GM12878 (cell line): ENCODE results near the gene PRDM12. TPM values are rescaled to one million over a fixed set of nuclear protein-coding genes. Genes with fewer than 3 reads are reported as not detected.

Experiments used
- ATAC-seq: fragments of 200-7000 bp; cut with Tn5 transposase; 3 replicates; pipeline ENCODE4 v1.9.1; 2020; ENCODE audit warnings: mild to moderate bottlenecking, moderate library complexity
- BruUV-seq: library from RNA; stranded (reverse); fragments of 400-500 nt; replicated peaks from 2 replicates; lab custom pipeline; 2021; lab: Mats Ljungman, UMichigan
- CTCF ChIA-PET: fragments of 300-600 bp; sonication (Branson Sonifier 250); formaldehyde crosslinking; extraction: SDS; loops from one replicate; lab custom pipeline; 2021; ENCODE audit warnings: inconsistent platforms; lab: Yijun Ruan, JAX
- POLR2A ChIA-PET: fragments of 350-600 bp; formaldehyde crosslinking; extraction: SDS; loops from one replicate; lab custom pipeline; 2021; ENCODE audit warnings: inconsistent platforms; lab: Charles Lee
- RAD21 ChIA-PET: fragments of 300-600 bp; sonication (Branson Sonifier 250); formaldehyde crosslinking; loops from one replicate; lab custom pipeline; 2023; ENCODE audit warnings: antibody characterized with exemption; ENCODE audit not compliant: unreplicated experiment; lab: Charles Lee
- SMC1A ChIA-PET: fragments of 300-600 bp; sonication (Branson Sonifier 250); formaldehyde crosslinking; loops from one replicate; lab custom pipeline; 2023; ENCODE audit not compliant: unreplicated experiment, uncharacterized antibody; lab: Charles Lee
- DNase-seq: peaks from one replicate; pipeline ENCODE4 v3.0.0-alpha.2; 2011; ENCODE audit warnings: low read depth, low spot score
- FAIRE-seq: peaks from 3 replicates; lab custom pipeline; 2011; peaks lifted over from hg19 to GRCh38; lab: Jason Lieb, UNC
- H2AFZ ChIP-seq: 2 replicates; pipeline ENCODE4 v1.6.0; 2011; ENCODE audit warnings: low read depth, low read length, control low read depth; ENCODE audit not compliant: control insufficient read depth
- H3K27ac ChIP-seq: 2 replicates; pipeline ENCODE4 v1.5.1; 2011; ENCODE audit warnings: control low read depth; ENCODE audit not compliant: control insufficient read depth, insufficient read depth
- H3K27me3 ChIP-seq, 2 experiments: replicated peaks in 1 of 2; 2 replicates each; pipeline versions ENCODE4 v1.6.0 to v1.6.1; 2011; ENCODE audit warnings: low read length in 1 of 2; ENCODE audit not compliant: control insufficient read depth in 2 of 2, insufficient read depth in 2 of 2
- H3K36me3 ChIP-seq, 2 experiments: 2 replicates each; pipeline ENCODE4 v1.5.1; 2011; ENCODE audit warnings: low read length in 1 of 2; ENCODE audit not compliant: control insufficient read depth in 2 of 2, insufficient read depth in 2 of 2
- H3K4me1 ChIP-seq: 2 replicates; pipeline ENCODE4 v1.6.1; 2011; ENCODE audit warnings: mild to moderate bottlenecking, low read length, moderate library complexity, mixed read lengths; ENCODE audit not compliant: control insufficient read depth, insufficient read depth
- H3K4me2 ChIP-seq: 2 replicates; pipeline ENCODE4 v1.6.0; 2011; ENCODE audit warnings: control low read depth; ENCODE audit not compliant: control insufficient read depth, insufficient read depth
- H3K4me3 ChIP-seq: fragments of 200-600 bp; sonication (generic); 2 replicates; pipeline ENCODE4 v1.5.1; 2016
- H3K79me2 ChIP-seq: 2 replicates; pipeline ENCODE4 v1.6.0; 2011; ENCODE audit warnings: low read length; ENCODE audit not compliant: control insufficient read depth, insufficient read depth
- H3K9ac ChIP-seq: 2 replicates; pipeline ENCODE4 v1.8.0; 2011; ENCODE audit warnings: low read length, control low read depth, mixed read lengths; ENCODE audit not compliant: control insufficient read depth, insufficient read depth
- H3K9me3 ChIP-seq: replicated peaks from 3 replicates; pipeline ENCODE4 v1.5.1; 2011; ENCODE audit warnings: mild to moderate bottlenecking, low read length; ENCODE audit not compliant: control insufficient read depth, insufficient read depth
- H4K20me1 ChIP-seq: 2 replicates; pipeline ENCODE4 v1.6.0; 2011; ENCODE audit not compliant: control insufficient read depth, insufficient read depth
- BRCA1 ChIP-seq: IDR thresholded peaks from 2 replicates; pipeline ENCODE4 v1.6.1; 2011; ENCODE audit warnings: low read depth, low read length, improper control_type of control experiment
- CBFB ChIP-seq: IDR thresholded peaks from 2 replicates; pipeline ENCODE4 v1.6.1; 2016; ENCODE audit warnings: antibody characterized with exemption, low read depth
- CTCF ChIP-seq, 3 experiments: IDR thresholded peaks in 2 of 3; conservative IDR thresholded peaks in 1 of 3; 2 replicates each; pipeline ENCODE4 v1.5.1; 2011; ENCODE audit warnings: low read depth in 3 of 3, low read length in 3 of 3, mild to moderate bottlenecking in 3 of 3, control low read depth in 2 of 3, moderate library complexity in 2 of 3, inconsistent platforms in 1 of 3, mixed read lengths in 1 of 3; ENCODE audit not compliant: control insufficient read depth in 2 of 3, insufficient read depth in 1 of 3; ENCODE audit errors: extremely low read depth in 1 of 3
- E2F8 ChIP-seq: fragments of 450-650 bp; IDR thresholded peaks from 2 replicates; pipeline ENCODE4 v1.6.1; 2018; ENCODE audit warnings: mild to moderate bottlenecking, low read depth, moderate library complexity; ENCODE audit not compliant: partially characterized antibody
- IKZF1 ChIP-seq: fragments of 450-650 bp; conservative IDR thresholded peaks from 2 replicates; pipeline ENCODE4 v1.6.1; 2017; ENCODE audit warnings: antibody characterized with exemption, mild to moderate bottlenecking
- KLF5 ChIP-seq: fragments of 450-650 bp; IDR thresholded peaks from 2 replicates; pipeline ENCODE4 v1.6.1; 2014; ENCODE audit warnings: mild to moderate bottlenecking; ENCODE audit not compliant: partially characterized antibody
- PAX8 ChIP-seq: fragments of 450-650 bp; IDR thresholded peaks from 2 replicates; pipeline ENCODE4 v1.6.1; 2017; ENCODE audit warnings: mild to moderate bottlenecking, moderate library complexity
- SRF ChIP-seq, 2 experiments: IDR thresholded peaks; 2 replicates each; pipeline ENCODE4 v1.6.1; 2011; ENCODE audit warnings: low read depth in 2 of 2, low read length in 2 of 2, mild to moderate bottlenecking in 1 of 2, moderate library complexity in 1 of 2
- WGBS: methylation state at CpG from one replicate; pipeline ENCODE4 v1.1.6; 2016; ENCODE audit warnings: low lambda C conversion rate; ENCODE audit not compliant: insufficient replicate concordance, insufficient coverage; ENCODE audit errors: missing lambda C conversion rate; 5-methylcytosine and 5-hydroxymethylcytosine counted together
- in situ Hi-C: fragments of 300-500 bp; cut with MboI; formaldehyde crosslinking; loops from 9 replicates; pipeline ENCODE4 v1.14.3; 2018; ENCODE audit warnings: mixed read lengths
- intact Hi-C: fragments of 100-400 bp; cut with micrococcal nuclease; formaldehyde crosslinking; loops from one replicate; pipeline ENCODE4 v1.14.2; 2022; ENCODE audit not compliant: unreplicated experiment
- polyA plus RNA-seq, 11 experiments: library from polyadenylated mRNA; depleted of rRNA in 4 of 11; unstranded in 6 of 11; stranded (reverse) in 5 of 11; fragments of >200 nt; fragmentation: Nextera tagmentation in 4 of 11; fragmentation: Illumina TruSeq in 1 of 11; extraction: Ambion mirVana in 4 of 11; extraction: Trizol in 1 of 11; gene quantifications; 1 replicate in 1 of 11; 2 replicates in 10 of 11; pipeline versions ENCODE4 v1.2.1 to v1.2.3, GENCODE V29; 2011 to 2016; ENCODE audit warnings: inconsistent platforms in 2 of 11, missing spikeins in 2 of 11, low read depth in 1 of 11
- total RNA-seq, 4 experiments: library from RNA; depleted of rRNA in 3 of 4; stranded (reverse); fragments of >200 nt in 3 of 4; fragmentation: Illumina TruSeq in 1 of 4; extraction: Trizol in 1 of 4; gene quantifications; 2 replicates each; pipeline versions ENCODE4 v1.2.1 to v1.2.3, GENCODE V29; 2013 to 2021
- TF ChIP-seq, protein P1 (sequence below): fragments of 450-650 bp; IDR thresholded peaks from 2 replicates; pipeline ENCODE4 v1.6.1; 2016; ENCODE audit warnings: mild to moderate bottlenecking
- TF ChIP-seq, protein P2 (sequence below): fragments of 450-650 bp; IDR thresholded peaks from 2 replicates; pipeline ENCODE4 v1.6.1; 2014; ENCODE audit warnings: mild to moderate bottlenecking

The PRDM12 gene
- total and polyA plus RNA-seq, 10 of the 15 experiments (the other 5 are each of a cell fraction or from before 2014, with no cell fraction given): not detected

DNA sequence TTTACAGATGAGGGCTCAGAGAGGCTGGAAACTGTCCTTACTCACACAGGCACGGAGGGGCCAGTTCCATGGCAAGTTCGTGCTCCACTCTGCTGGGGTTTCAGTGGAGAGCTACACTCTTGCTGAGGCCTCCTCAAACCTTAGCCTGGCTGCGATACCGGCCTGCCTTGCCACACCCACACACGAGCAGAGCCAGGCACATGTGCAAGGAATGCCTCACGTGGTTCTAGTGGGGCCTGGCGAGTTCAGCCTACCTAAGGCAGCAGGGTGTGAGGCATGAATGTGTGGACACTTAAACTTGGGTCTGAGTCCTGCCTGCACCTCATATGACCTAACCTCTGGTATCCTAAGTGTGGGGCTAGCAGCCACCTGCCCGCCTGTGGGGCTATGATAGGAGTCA, 21.5 kb upstream of the PRDM12 start:
- 54% methylated on average over 7 of the region's 8 CpGs for WGBS
- Histone ChIP-seq H3K79me2 (no peaks in the 10 kb centered on the region), H3K27ac (no peak overlapping the region), H2AFZ (no peak overlapping the region), H3K4me2 (no peak overlapping the region), H3K4me1 (no peaks in the 10 kb centered on the region), H3K9me3 (no peaks in the 10 kb centered on the region), H3K27me3 (no peaks in the 10 kb centered on the region), H3K9ac (no peak overlapping the region), H3K36me3 (peaks cover 0 to 2% of the 10 kb centered on the region in 2 experiments; a peak in 2 of 4 replicates), H3K4me3 (no peak overlapping the region), H4K20me1 (no peaks in the 10 kb centered on the region)
- FAIRE-seq (no peak), ATAC-seq (no peak), DNase-seq (no peak)
- no peak for TF ChIP-seq CTCF (IDR thresholded peaks at IDR 0.05 in 2 of 3, conservative IDR thresholded peaks at IDR 0.05 in 1 of 3; ENCODE audit: control insufficient read depth in 2 of 3, extremely low read depth in 1 of 3, insufficient read depth in 1 of 3, low read depth in 3 of 3, low read length in 3 of 3)
- RAD21 ChIA-PET: no interaction called here
- in situ Hi-C loops: no loop called here
- intact Hi-C loops: no loop called here
- SMC1A ChIA-PET: no interaction called here
- POLR2A ChIA-PET: no interaction called here
- CTCF ChIA-PET: no interaction called here
- BruUV-seq: no TSS peak

GRCh38 chr9:130651221-130651620, 13.2 kb upstream of the PRDM12 start:
- Histone ChIP-seq H3K27ac (no peak overlapping the region), H3K9ac (no peak overlapping the region), H3K4me1 (no peaks in the 10 kb centered on the region), H3K4me3 (no peak overlapping the region), H3K79me2 (no peaks in the 10 kb centered on the region), H2AFZ (no peak overlapping the region), H3K36me3 (no peaks in the 10 kb centered on the region), H3K9me3 (no peaks in the 10 kb centered on the region), H4K20me1 (no peaks in the 10 kb centered on the region), H3K4me2 (no peak overlapping the region), H3K27me3 (peaks cover 0 to 2% of the 10 kb centered on the region in 2 experiments; a peak in 2 of 4 replicates)
- DNase-seq: no peak
- no TSS peak for BruUV-seq
- intact Hi-C loops: no loop called here
- ChIA-PET SMC1A (no interaction called here), POLR2A (no interaction called here), CTCF (no interaction called here), RAD21 (no interaction called here)
- WGBS: 37% methylated on average over 15 of the region's 15 CpGs
- no peak for FAIRE-seq
- no peak for ATAC-seq
- in situ Hi-C loops: no loop called here
- TF ChIP-seq, protein P1, sequence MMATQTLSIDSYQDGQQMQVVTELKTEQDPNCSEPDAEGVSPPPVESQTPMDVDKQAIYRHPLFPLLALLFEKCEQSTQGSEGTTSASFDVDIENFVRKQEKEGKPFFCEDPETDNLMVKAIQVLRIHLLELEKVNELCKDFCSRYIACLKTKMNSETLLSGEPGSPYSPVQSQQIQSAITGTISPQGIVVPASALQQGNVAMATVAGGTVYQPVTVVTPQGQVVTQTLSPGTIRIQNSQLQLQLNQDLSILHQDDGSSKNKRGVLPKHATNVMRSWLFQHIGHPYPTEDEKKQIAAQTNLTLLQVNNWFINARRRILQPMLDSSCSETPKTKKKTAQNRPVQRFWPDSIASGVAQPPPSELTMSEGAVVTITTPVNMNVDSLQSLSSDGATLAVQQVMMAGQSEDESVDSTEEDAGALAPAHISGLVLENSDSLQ: no peak
- TF ChIP-seq E2F8 (no peak), PAX8 (no peak), SRF (IDR thresholded peaks at IDR 0.05; ENCODE audit: low read depth in 2 of 2, low read length in 2 of 2) (no peak), BRCA1 (no peak), CBFB (no peak), KLF5 (no peak), IKZF1 (no peak)
- TF ChIP-seq, protein P2, sequence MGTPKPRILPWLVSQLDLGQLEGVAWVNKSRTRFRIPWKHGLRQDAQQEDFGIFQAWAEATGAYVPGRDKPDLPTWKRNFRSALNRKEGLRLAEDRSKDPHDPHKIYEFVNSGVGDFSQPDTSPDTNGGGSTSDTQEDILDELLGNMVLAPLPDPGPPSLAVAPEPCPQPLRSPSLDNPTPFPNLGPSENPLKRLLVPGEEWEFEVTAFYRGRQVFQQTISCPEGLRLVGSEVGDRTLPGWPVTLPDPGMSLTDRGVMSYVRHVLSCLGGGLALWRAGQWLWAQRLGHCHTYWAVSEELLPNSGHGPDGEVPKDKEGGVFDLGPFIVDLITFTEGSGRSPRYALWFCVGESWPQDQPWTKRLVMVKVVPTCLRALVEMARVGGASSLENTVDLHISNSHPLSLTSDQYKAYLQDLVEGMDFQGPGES: no peak
